HG03521 (cell line): ENCODE measurements around the gene THBD.

ENCODE experiments used
- ATAC-seq: cut with Tn5 transposase; IDR thresholded peaks from one replicate; pipeline ENCODE4 v1.9.1; 2021; ENCODE audit warnings: mild to moderate bottlenecking, moderate library complexity; ENCODE audit not compliant: unreplicated experiment

Gene THBD

GRCh38 chr20:23013429-23013828 lies 36.0 kb downstream of the THBD start:
- no peak for ATAC-seq

GRCh38 chr20:23011008-23011721 lies 38.3 kb downstream of the THBD start:
- ATAC-seq, result no peak

- no peak for ATAC-seq
Observed at GRCh38 chr20:23010096-23010495, 39.4 kb downstream of the THBD start.

- no peak for ATAC-seq
Observed at GRCh38 chr20:23009636-23010035, 39.8 kb downstream of the THBD start.

- ATAC-seq, result no peak
Observed at GRCh38 chr20:23008667-23009066, 40.8 kb downstream of the THBD start.

- no peak for ATAC-seq
Observed at GRCh38 chr20:23007886-23008655, 41.4 kb downstream of the THBD start.

- ATAC-seq, result no peak
Observed at GRCh38 chr20:23007462-23007861, 42.0 kb downstream of the THBD start.

- no peak for ATAC-seq
Observed at GRCh38 chr20:23005776-23006175, 43.7 kb downstream of the THBD start.

- no peak for ATAC-seq
Observed at GRCh38 chr20:23003881-23004460, 45.5 kb downstream of the THBD start.

- ATAC-seq, result no peak
Observed at GRCh38 chr20:23003077-23003635, 46.3 kb downstream of the THBD start.

GRCh38 chr20:23002276-23002675 lies 47.2 kb downstream of the THBD start:
- ATAC-seq, result no peak

GRCh38 chr20:23000232-23000947 lies 49.1 kb downstream of the THBD start:
- ATAC-seq, result no peak

- no peak for ATAC-seq
Observed at GRCh38 chr20:22999756-23000155, 49.7 kb downstream of the THBD start.

GRCh38 chr20:22998476-22998875 lies 51.0 kb downstream of the THBD start:
- ATAC-seq, result no peak

- no peak for ATAC-seq
Observed at GRCh38 chr20:22995923-22996322, 53.5 kb downstream of the THBD start.
